ENCODE results near the gene TMTC2.
A peak's percentile ranks its signal among the peaks of the same experiment; 100 is the strongest.

Gene TMTC2
- total RNA-seq: 5.3 to 6.7 (median 5.9) reads per million in 4 experiments

- peak; percentile 79 for DNase-seq
These were observed at the start of gene TMTC2 for GRCh38 chr12:82686168-82687020. Gene TMTC2, plus strand, starts transcription at chr12:82686906.

GRCh38 chr12:82638324-82638723, 48.4 kb upstream of the TMTC2 start:
- DNase-seq: no peak

- no peak for DNase-seq
These were observed 41.8 kb upstream of the TMTC2 start for GRCh38 chr12:82644896-82645295.

- no peak for DNase-seq
These were observed 41.3 kb upstream of the TMTC2 start for GRCh38 chr12:82645414-82645813.

- DNase-seq: no peak
These were observed 38.9 kb upstream of the TMTC2 start for GRCh38 chr12:82647853-82648252.

GRCh38 chr12:82648259-82648909, 38.3 kb upstream of the TMTC2 start:
- no peak for DNase-seq

GRCh38 chr12:82650627-82651337, 35.9 kb upstream of the TMTC2 start:
- no peak for DNase-seq

- DNase-seq: no peak
These were observed 35.2 kb upstream of the TMTC2 start for GRCh38 chr12:82651489-82651888.

- DNase-seq: no peak
These were observed 34.6 kb upstream of the TMTC2 start for GRCh38 chr12:82652071-82652470.

GRCh38 chr12:82655751-82656150, 31.0 kb upstream of the TMTC2 start:
- DNase-seq: no peak

GRCh38 chr12:82659343-82660207, 27.1 kb upstream of the TMTC2 start:
- no peak for DNase-seq

- no peak for DNase-seq
These were observed 26.0 kb upstream of the TMTC2 start for GRCh38 chr12:82660541-82661325.

GRCh38 chr12:82663893-82664292, 22.8 kb upstream of the TMTC2 start:
- DNase-seq: no peak

GRCh38 chr12:82665142-82665923, 21.4 kb upstream of the TMTC2 start:
- no peak for DNase-seq

- no peak for DNase-seq
These were observed 19.9 kb upstream of the TMTC2 start for GRCh38 chr12:82666830-82667229.

- DNase-seq: no peak
These were observed 15.0 kb upstream of the TMTC2 start for GRCh38 chr12:82671673-82672195.

GRCh38 chr12:82672811-82673495, 13.8 kb upstream of the TMTC2 start:
- no peak for DNase-seq

GRCh38 chr12:82673698-82674097, 13.0 kb upstream of the TMTC2 start:
- DNase-seq: no peak

GRCh38 chr12:82675246-82675645, 11.5 kb upstream of the TMTC2 start:
- DNase-seq: no peak

- DNase-seq: no peak
These were observed 4.4 kb upstream of the TMTC2 start for GRCh38 chr12:82682326-82682725.

Measured in effector CD8-positive, alpha-beta T cell (primary cell).